AG09309 (cell line): ENCODE data around the gene ADARB1.

ENCODE experiments used
- DNase-seq: peaks from one replicate; pipeline ENCODE4 v3.0.0-alpha.2; 2010; ENCODE audit warnings: low read depth
- H3K4me3 ChIP-seq: 2 replicates; pipeline ENCODE4 v1.5.1; 2011; ENCODE audit warnings: mild to moderate bottlenecking, low read depth, low read length, moderate library complexity; ENCODE audit not compliant: control insufficient read depth
- CTCF ChIP-seq: IDR thresholded peaks from 2 replicates; pipeline ENCODE4 v1.5.1; 2011; ENCODE audit warnings: mild to moderate bottlenecking, low read depth, low read length, inconsistent platforms; ENCODE audit not compliant: insufficient read depth, control insufficient read depth; ENCODE audit errors: missing control alignments

The ADARB1 gene

GRCh38 chr21:45157932-45158331, 83.6 kb downstream of the ADARB1 start:
- no peak for DNase-seq
- H3K4me3 ChIP-seq, result no peak overlapping the region
- TF ChIP-seq CTCF, result no peak

- H3K4me3 ChIP-seq, result no peak overlapping the region
- no peak for DNase-seq
- no peak for TF ChIP-seq CTCF
Measured at GRCh38 chr21:45158491-45159423, 84.4 kb downstream of the ADARB1 start.

- no peak overlapping the region for H3K4me3 ChIP-seq
- DNase-seq, result no peak
- no peak for TF ChIP-seq CTCF
Measured at GRCh38 chr21:45160198-45160597, 85.8 kb downstream of the ADARB1 start.

- H3K4me3 ChIP-seq, result no peak overlapping the region
- no peak for TF ChIP-seq CTCF
Measured at GRCh38 chr21:45161038-45161945, 86.9 kb downstream of the ADARB1 start.

GRCh38 chr21:45162115-45162514, 87.7 kb downstream of the ADARB1 start:
- DNase-seq, result no peak
- H3K4me3 ChIP-seq, result no peak overlapping the region
- TF ChIP-seq CTCF, result no peak

More at GRCh38 chr21:45161038-45161945, 86.9 kb downstream of the ADARB1 start:
- DNase-seq, result no peak

GRCh38 chr21:45162809-45163208, 88.4 kb downstream of the ADARB1 start:
- no peak overlapping the region for H3K4me3 ChIP-seq
- TF ChIP-seq CTCF, result no peak
- DNase-seq, result no peak
